H1 (cell line): ENCODE results near the gene WBP1.

Experiments used
- BCL11A ChIP-seq, 2 experiments: IDR thresholded peaks; one replicate each; pipeline ENCODE4 v1.6.1; 2011; ENCODE audit warnings: low read depth in 2 of 2, low read length in 2 of 2, mild to moderate bottlenecking in 2 of 2
- EZH2 ChIP-seq: fragments of 200-600 bp; sonication (generic); IDR thresholded peaks from 2 replicates; pipeline ENCODE4 v1.7.1; 2012; ENCODE audit warnings: low read depth, mild to moderate bottlenecking, moderate library complexity, low read length, inconsistent platforms; ENCODE audit not compliant: severe bottlenecking
- GABPA ChIP-seq: IDR thresholded peaks from 2 replicates; pipeline ENCODE4 v1.6.1; 2011; ENCODE audit warnings: mild to moderate bottlenecking, low read length, moderate library complexity, borderline replicate concordance; ENCODE audit not compliant: insufficient read depth
- HDAC6 ChIP-seq: IDR thresholded peaks from one replicate; pipeline ENCODE4 v1.7.1; 2012; ENCODE audit warnings: low read depth, mild to moderate bottlenecking, inconsistent platforms, low read length, moderate library complexity
- PHF8 ChIP-seq: fragments of 200-600 bp; sonication (generic); conservative IDR thresholded peaks from 2 replicates; pipeline ENCODE4 v1.7.1; 2012; ENCODE audit warnings: low read depth, mild to moderate bottlenecking, inconsistent platforms, low read length, moderate library complexity
- POLR2AphosphoS5 ChIP-seq: IDR thresholded peaks from 2 replicates; pipeline ENCODE4 v1.6.1; 2011; ENCODE audit warnings: low read depth, low read length
- RFX5 ChIP-seq: IDR thresholded peaks from 2 replicates; pipeline ENCODE4 v1.6.1; 2011; ENCODE audit warnings: low read depth, low read length, improper control_type of control experiment, borderline replicate concordance
- SP1 ChIP-seq: IDR thresholded peaks from 2 replicates; pipeline ENCODE4 v1.6.1; 2011; ENCODE audit warnings: low read depth, low read length
- TF ChIP-seq, protein P1 (sequence below), 3 experiments: IDR thresholded peaks; 1 replicate in 2 of 3; 2 replicates in 1 of 3; pipeline versions ENCODE4 v1.5.1 to v1.6.1; 2011; ENCODE audit warnings: low read length in 3 of 3, mild to moderate bottlenecking in 3 of 3, inconsistent platforms in 2 of 3, low read depth in 1 of 3, moderate library complexity in 1 of 3; ENCODE audit not compliant: insufficient read depth in 1 of 3; ENCODE audit errors: control extremely low read depth in 1 of 3
- TF ChIP-seq, protein P2 (sequence below): IDR thresholded peaks from 2 replicates; pipeline ENCODE4 v1.6.1; 2012; ENCODE audit warnings: inconsistent platforms
- TF ChIP-seq, protein P3 (sequence below): IDR thresholded peaks from 2 replicates; pipeline ENCODE4 v1.6.1; 2012; ENCODE audit warnings: low read length, inconsistent platforms

DNA sequence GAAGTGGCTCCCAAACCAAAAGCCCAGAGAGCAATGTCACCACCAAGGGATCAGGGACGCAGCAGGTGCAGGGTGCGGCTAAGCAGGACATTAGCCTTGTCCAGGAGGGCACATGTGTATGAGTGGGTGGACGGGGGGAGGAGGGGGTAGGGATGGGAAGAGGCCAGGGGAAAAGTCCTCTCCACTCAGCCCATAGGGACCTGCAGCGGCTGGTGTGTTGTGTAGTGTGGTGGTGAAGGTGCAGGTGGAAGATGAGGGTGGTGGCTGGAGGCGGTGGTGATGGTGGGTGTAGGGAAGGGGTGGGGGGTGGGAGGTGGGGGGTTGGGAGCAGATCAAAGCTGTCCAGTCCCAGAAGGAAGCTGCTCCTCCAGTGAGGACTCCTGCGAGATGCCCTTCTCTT is 40.5 kb upstream of the WBP1 start:
- TF ChIP-seq RFX5: no peak
- TF ChIP-seq, protein P1, sequence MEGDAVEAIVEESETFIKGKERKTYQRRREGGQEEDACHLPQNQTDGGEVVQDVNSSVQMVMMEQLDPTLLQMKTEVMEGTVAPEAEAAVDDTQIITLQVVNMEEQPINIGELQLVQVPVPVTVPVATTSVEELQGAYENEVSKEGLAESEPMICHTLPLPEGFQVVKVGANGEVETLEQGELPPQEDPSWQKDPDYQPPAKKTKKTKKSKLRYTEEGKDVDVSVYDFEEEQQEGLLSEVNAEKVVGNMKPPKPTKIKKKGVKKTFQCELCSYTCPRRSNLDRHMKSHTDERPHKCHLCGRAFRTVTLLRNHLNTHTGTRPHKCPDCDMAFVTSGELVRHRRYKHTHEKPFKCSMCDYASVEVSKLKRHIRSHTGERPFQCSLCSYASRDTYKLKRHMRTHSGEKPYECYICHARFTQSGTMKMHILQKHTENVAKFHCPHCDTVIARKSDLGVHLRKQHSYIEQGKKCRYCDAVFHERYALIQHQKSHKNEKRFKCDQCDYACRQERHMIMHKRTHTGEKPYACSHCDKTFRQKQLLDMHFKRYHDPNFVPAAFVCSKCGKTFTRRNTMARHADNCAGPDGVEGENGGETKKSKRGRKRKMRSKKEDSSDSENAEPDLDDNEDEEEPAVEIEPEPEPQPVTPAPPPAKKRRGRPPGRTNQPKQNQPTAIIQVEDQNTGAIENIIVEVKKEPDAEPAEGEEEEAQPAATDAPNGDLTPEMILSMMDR (IDR thresholded peaks at IDR 0.05; ENCODE audit: control extremely low read depth in 1 of 3, insufficient read depth in 1 of 3, low read depth in 1 of 3, low read length in 3 of 3): no peak
- TF ChIP-seq BCL11A (IDR thresholded peaks at IDR 0.05; ENCODE audit: low read depth in 2 of 2, low read length in 2 of 2): no peak
- no peak for TF ChIP-seq GABPA
- no peak for TF ChIP-seq HDAC6
- no peak for TF ChIP-seq PHF8
- TF ChIP-seq, protein P2, sequence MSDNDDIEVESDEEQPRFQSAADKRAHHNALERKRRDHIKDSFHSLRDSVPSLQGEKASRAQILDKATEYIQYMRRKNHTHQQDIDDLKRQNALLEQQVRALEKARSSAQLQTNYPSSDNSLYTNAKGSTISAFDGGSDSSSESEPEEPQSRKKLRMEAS: no peak
- TF ChIP-seq SP1: no peak
- no peak for TF ChIP-seq EZH2
- TF ChIP-seq, protein P3, sequence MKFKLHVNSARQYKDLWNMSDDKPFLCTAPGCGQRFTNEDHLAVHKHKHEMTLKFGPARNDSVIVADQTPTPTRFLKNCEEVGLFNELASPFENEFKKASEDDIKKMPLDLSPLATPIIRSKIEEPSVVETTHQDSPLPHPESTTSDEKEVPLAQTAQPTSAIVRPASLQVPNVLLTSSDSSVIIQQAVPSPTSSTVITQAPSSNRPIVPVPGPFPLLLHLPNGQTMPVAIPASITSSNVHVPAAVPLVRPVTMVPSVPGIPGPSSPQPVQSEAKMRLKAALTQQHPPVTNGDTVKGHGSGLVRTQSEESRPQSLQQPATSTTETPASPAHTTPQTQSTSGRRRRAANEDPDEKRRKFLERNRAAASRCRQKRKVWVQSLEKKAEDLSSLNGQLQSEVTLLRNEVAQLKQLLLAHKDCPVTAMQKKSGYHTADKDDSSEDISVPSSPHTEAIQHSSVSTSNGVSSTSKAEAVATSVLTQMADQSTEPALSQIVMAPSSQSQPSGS: no peak
- no peak for TF ChIP-seq POLR2AphosphoS5
